ENCODE results near the gene RXRA.

The RXRA gene

DNA sequence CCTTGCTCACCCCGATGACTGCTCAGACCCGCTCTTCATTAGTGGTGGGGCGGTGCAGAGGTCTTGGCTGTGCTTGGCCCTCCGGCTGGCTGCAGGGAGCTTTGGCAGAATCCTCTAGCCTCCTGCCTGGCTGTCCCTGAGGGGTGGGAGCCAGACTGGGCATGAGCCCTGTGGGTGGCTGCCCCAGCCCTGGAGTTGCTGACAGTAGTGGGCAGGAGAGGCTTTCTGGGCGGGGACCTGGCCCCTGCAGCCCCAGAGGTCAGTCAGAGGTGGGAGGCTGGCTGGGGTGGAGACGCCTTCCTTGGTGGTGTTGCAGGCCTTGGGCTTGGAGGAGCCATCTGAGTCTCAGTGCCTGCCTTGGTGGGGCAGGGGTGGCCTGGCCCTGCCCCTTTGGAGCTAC, 146.0 kb downstream of the RXRA start:
- no peak overlapping the region for H3K27ac ChIP-seq
- no peak for TF ChIP-seq ZFX (IDR thresholded peaks at IDR 0.05; ENCODE audit: borderline replicate concordance)
- TF ChIP-seq CTCF (IDR thresholded peaks at IDR 0.05): no peak

- no peak for TF ChIP-seq CTCF (IDR thresholded peaks at IDR 0.05)
- no peak for TF ChIP-seq ZFX (IDR thresholded peaks at IDR 0.05; ENCODE audit: borderline replicate concordance)
- no peak overlapping the region for H3K27ac ChIP-seq
Measured at GRCh38 chr9:134473141-134474054, 147.1 kb downstream of the RXRA start.

- no peak overlapping the region for H3K27ac ChIP-seq
- TF ChIP-seq CTCF (IDR thresholded peaks at IDR 0.05) (no peak), ZFX (IDR thresholded peaks at IDR 0.05; ENCODE audit: borderline replicate concordance) (no peak)
Measured at GRCh38 chr9:134474055-134474370, 147.8 kb downstream of the RXRA start.

DNA sequence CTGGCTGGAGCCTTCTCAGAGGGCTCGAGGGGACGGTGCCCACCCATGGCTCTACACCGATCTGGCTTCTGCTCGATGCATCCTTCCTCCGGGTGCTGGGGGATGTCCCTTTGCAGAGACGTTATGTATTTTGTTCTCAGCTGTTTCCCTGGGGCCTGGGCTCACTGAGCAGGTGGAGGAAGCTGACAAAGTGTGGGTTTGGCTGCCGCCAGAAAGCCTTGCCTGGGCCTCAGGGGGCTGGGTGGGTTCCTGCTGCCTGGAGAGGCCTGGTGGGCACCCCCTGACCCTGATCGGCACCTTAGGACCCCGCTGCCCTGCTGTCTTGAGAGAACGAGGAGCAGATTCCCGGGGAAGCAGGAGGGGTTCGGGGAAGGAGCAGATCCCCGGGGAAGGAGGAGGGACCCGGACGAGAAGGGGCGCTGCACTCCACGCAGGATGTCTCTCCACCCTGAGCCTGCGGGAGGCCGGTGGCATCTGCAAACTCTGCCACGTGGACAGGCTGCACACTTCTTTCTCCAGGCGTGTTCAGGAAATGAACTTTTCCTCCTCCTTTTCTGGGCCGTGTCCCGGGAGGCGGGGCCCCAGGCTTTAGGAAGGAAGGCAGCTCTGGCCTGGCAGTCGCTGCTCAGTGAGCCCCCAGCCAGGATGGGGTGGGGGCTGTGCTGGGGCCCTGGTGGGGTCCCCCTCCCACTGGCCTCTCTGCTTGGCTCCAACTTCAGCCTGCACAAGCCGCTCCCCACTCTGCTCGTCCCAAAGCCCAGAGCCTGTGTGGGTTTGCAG, 148.9 kb downstream of the RXRA start:
- no peak for TF ChIP-seq ZFX (IDR thresholded peaks at IDR 0.05; ENCODE audit: borderline replicate concordance)
- no peak for TF ChIP-seq CTCF (IDR thresholded peaks at IDR 0.05)
- no peak overlapping the region for H3K27ac ChIP-seq

DNA sequence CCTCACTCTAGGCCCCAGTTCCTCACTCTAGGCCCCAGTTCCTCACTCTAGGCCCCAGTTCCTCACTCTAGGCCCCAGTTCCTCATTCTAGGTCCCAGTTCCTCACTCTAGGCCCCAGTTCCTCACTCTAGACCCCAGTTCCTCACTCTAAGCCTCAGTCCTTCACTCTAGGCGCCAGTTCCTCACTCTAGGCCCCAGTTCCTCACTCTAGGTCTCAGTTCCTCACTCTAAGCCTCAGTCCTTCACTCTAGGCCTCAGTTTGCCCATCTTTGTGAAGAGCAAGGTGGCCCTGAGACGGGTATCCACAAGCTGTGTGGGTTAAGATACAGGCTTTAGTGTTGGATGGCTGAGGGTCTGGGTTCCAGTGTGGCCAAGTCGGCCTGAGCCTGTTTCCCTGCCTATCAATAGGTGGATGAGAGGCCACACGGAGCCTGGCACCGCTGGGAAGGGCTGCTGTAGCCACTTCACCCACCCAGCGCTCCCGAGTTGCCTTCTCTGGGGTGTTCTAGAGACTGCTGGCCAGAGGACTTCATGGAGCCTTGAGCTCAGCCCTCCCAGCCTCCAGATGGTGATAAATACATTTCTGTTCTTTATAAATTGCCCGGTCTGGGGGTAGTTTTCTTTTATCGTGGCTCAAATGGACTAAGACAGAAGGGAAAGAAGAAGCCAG, 150.2 kb downstream of the RXRA start:
- no peak overlapping the region for H3K27ac ChIP-seq
- TF ChIP-seq CTCF (IDR thresholded peaks at IDR 0.05) (no peak), ZFX (IDR thresholded peaks at IDR 0.05; ENCODE audit: borderline replicate concordance) (no peak)

DNA sequence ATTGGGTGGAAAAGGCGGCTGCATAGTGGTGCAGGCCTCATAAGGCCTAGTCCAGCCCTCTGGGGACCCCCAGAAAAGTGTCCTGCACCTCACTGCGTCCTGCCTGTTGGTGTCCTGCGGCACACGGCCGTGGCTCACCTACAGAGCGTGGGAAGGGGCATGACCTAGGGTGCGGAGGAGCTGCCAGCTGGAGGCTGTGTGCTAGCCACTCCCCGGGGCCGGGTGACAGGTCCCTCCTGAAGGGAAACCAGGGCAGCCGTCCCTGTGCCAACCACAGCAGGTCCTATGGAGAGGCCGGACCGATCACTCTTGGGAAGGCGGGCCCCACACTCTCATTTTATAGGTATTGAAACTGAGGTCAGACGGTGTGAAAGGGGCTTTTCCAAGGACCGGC, 150.7 kb downstream of the RXRA start:
- TF ChIP-seq CTCF (IDR thresholded peaks at IDR 0.05) (no peak), ZFX (IDR thresholded peaks at IDR 0.05; ENCODE audit: borderline replicate concordance) (no peak)
- no peak overlapping the region for H3K27ac ChIP-seq

All from 22Rv1 (cell line).